NCI-H2081 (cell line): ENCODE data around the gene HNRNPD.
A peak's percentile ranks its signal among the peaks of the same experiment; 100 is the strongest.
"Not testable (repeated sequence)": the region's sequence is repeated elsewhere in the genome, so short reads cannot be mapped to it uniquely, and the experiment has no call there.

Experiments used
- DNase-seq, 2 experiments: peaks; one replicate each; lab custom pipeline; 2025; lab: John Stamatoyannopoulos, UW

The HNRNPD gene

GRCh38 chr4:82372517-82373485, 990 bp downstream of the HNRNPD start:
- DNase-seq = peak; percentile 71 to 75

- no peak for DNase-seq
Measured at GRCh38 chr4:82371497-82371896, 2.3 kb downstream of the HNRNPD start.

- no peak for DNase-seq
Measured at GRCh38 chr4:82367438-82368097, 6.2 kb downstream of the HNRNPD start.

GRCh38 chr4:82366431-82366830, 7.4 kb downstream of the HNRNPD start:
- DNase-seq = not testable (repeated sequence)

- no peak for DNase-seq
Measured at GRCh38 chr4:82363896-82364487, 9.8 kb downstream of the HNRNPD start.

- DNase-seq = no peak
Measured at GRCh38 chr4:82362565-82362964, 11.2 kb downstream of the HNRNPD start.

GRCh38 chr4:82360298-82361177, 13.3 kb downstream of the HNRNPD start:
- DNase-seq = peak in 1 of 2 experiments; percentile 7

GRCh38 chr4:82358847-82359246, 14.9 kb downstream of the HNRNPD start:
- DNase-seq = no peak

- no peak for DNase-seq
Measured at GRCh38 chr4:82357640-82358039, 16.2 kb downstream of the HNRNPD start.

GRCh38 chr4:82354788-82355187, 19.0 kb downstream of the HNRNPD start:
- DNase-seq = no peak

GRCh38 chr4:82352825-82353366, 20.9 kb downstream of the HNRNPD start:
- DNase-seq = no peak

- DNase-seq = no peak
Measured at GRCh38 chr4:82352118-82352824, 21.5 kb downstream of the HNRNPD start.

- no peak for DNase-seq
Measured at GRCh38 chr4:82346126-82346525, 27.7 kb downstream of the HNRNPD start.

- no peak for DNase-seq
Measured at GRCh38 chr4:82335043-82335442, 38.7 kb downstream of the HNRNPD start.

- DNase-seq = not testable (repeated sequence)
Measured at GRCh38 chr4:82333641-82334040, 40.1 kb downstream of the HNRNPD start.

GRCh38 chr4:82331814-82332213, 42.0 kb downstream of the HNRNPD start:
- no peak for DNase-seq

GRCh38 chr4:82320351-82320750, 53.4 kb downstream of the HNRNPD start:
- DNase-seq = no peak

GRCh38 chr4:82303063-82303462, 70.7 kb downstream of the HNRNPD start:
- not testable (repeated sequence) for DNase-seq
